RPMI8226 (cell line): ENCODE measurements around the gene RELT.
A peak's percentile ranks its signal among the peaks of the same experiment; 100 is the strongest.

Source experiments
- DNase-seq: peaks from one replicate; pipeline ENCODE4 v3.0.0-alpha.2; 2015

The RELT gene

GRCh38 chr11:73347067-73347466, 29.1 kb upstream of the RELT start:
- no peak for DNase-seq

- no peak for DNase-seq
Measured at GRCh38 chr11:73348838-73349237, 27.4 kb upstream of the RELT start.

- no peak for DNase-seq
Measured at GRCh38 chr11:73349633-73350032, 26.6 kb upstream of the RELT start.

DNA sequence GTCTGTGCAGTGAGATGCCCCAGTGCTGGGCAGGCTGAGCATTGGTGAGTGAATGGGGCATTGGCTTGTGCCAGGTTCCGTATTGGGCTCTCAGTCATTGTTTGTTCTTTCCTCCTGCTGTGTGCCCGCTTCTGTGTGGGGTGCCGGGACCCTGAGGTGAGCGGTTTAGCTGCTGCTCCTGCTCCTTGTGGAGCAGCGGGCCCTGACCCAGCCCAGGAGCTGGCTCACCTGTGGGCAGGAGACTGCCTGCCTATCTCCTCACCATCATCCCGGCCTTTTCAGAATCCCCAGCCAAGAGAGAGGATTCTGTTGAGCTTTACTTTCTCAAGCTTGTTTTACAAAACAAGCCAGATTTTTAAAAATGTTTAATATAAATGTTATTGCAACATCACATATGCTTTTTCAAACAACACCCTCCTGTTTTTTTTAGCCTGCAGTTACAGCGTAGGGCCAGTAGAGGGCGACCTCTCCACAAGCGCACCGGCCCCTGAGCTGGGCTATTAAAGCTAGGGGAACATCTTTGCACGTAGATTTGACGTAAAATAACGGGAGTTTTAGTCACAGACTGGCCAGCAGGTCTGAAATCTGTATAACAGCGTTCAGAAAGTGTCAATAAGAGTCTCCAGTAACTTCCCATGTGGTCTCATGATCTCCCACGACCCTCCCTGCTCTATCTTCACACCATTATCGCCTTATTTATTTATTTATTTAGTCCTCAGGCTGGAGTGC, 25.1 kb upstream of the RELT start:
- DNase-seq = peak; percentile 78

DNA sequence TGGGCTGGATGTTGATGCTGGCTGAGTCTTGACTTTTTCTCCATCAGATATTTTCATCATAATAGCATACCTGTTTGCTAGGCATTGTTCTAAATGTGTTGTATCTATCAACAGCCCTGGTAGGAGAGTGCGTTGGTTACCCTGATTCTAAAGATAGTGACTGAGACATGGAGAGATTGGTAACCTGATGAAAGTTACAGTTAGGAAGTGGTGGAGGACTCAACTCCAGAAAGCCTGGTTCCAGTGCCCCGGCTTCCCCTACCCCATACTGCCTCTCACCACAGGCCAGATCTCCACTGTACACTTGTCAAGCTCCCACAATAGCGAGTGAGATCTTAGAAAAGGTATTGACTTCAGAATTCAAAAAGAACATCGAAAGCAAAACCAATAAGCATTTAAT, 22.8 kb upstream of the RELT start:
- DNase-seq = no peak

GRCh38 chr11:73355109-73355508, 21.1 kb upstream of the RELT start:
- DNase-seq = no peak

- no peak for DNase-seq
Measured at GRCh38 chr11:73356979-73357860, 19.0 kb upstream of the RELT start.

DNA sequence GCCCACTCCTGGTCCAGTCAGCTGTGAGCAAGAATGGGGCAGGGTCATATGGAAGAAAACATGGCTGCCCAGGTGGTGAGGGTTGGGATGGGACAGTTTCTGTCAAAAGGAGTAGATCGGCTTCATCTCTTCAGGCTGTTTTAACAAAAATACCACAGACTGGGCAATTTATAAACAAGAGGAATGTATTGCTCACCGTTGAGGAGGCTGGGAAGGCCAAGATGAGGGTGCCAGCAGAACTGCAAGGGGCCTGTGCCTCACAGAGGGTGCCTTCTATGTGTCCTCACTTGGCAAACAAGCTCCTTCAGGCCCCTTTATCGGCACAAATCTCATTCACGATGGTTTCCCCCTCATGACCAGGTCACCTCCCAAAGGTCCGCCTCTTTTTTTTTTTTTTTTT, 18.1 kb upstream of the RELT start:
- no peak for DNase-seq

- DNase-seq = peak; percentile 72
Measured at GRCh38 chr11:73359341-73359740, 16.9 kb upstream of the RELT start.

GRCh38 chr11:73359930-73360742, 16.1 kb upstream of the RELT start:
- peak; percentile 84 for DNase-seq

GRCh38 chr11:73360743-73361369, 15.3 kb upstream of the RELT start:
- DNase-seq = no peak

GRCh38 chr11:73361953-73362776, 14.0 kb upstream of the RELT start:
- no peak for DNase-seq

- no peak for DNase-seq
Measured at GRCh38 chr11:73363147-73363546, 13.1 kb upstream of the RELT start.

- no peak for DNase-seq
Measured at GRCh38 chr11:73365352-73366264, 10.6 kb upstream of the RELT start.

- no peak for DNase-seq
Measured at GRCh38 chr11:73366265-73366610, 10.0 kb upstream of the RELT start.

GRCh38 chr11:73366953-73367352, 9.2 kb upstream of the RELT start:
- no peak for DNase-seq

- DNase-seq = no peak
Measured at GRCh38 chr11:73367482-73368024, 8.6 kb upstream of the RELT start.

GRCh38 chr11:73372375-73372993, 3.7 kb upstream of the RELT start:
- peak; percentile 90 for DNase-seq

- DNase-seq = no peak
Measured at GRCh38 chr11:73374151-73374550, 2.0 kb upstream of the RELT start.

DNA sequence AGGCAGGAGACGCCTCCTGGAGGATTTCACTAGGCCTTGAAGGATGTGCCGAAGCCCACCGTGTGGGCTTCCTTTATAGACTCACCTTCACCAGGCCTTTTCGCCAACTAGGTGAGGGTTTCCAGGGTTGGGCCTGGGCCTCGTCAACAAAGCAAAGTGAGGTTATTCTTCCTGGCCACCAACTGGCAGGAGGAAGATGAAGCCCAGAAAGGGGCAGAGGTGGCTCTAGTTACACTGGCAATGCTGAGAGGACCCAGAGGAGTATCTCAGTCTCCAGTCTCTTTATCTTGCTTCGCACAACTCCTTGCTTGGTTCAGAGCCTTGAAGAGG, 404 bp upstream of the RELT start:
- no peak for DNase-seq
